H1 (cell line): ENCODE data around the gene OST4. TPM values are rescaled to one million over a fixed set of nuclear protein-coding genes. Genes with fewer than 3 reads are reported as not detected.

Experiments used
- CTBP2 ChIP-seq: IDR thresholded peaks from 2 replicates; pipeline ENCODE4 v1.7.0; 2011; ENCODE audit warnings: borderline replicate concordance, mild to moderate bottlenecking, moderate library complexity, mixed read lengths, low read length; ENCODE audit not compliant: insufficient read depth, insufficient read length
- EP300 ChIP-seq, 2 experiments: IDR thresholded peaks; 1 replicate in 1 of 2; 2 replicates in 1 of 2; pipeline ENCODE4 v1.6.1; 2011 to 2012; ENCODE audit warnings: low read depth in 2 of 2, low read length in 2 of 2, mild to moderate bottlenecking in 2 of 2, borderline replicate concordance in 1 of 2, inconsistent platforms in 1 of 2, moderate library complexity in 1 of 2
- HDAC6 ChIP-seq: IDR thresholded peaks from one replicate; pipeline ENCODE4 v1.7.1; 2012; ENCODE audit warnings: low read depth, mild to moderate bottlenecking, inconsistent platforms, low read length, moderate library complexity
- NRF1 ChIP-seq: IDR thresholded peaks from 2 replicates; pipeline ENCODE4 v1.6.1; 2011; ENCODE audit warnings: mild to moderate bottlenecking, low read depth, low read length, improper control_type of control experiment
- POLR2AphosphoS5 ChIP-seq: IDR thresholded peaks from 2 replicates; pipeline ENCODE4 v1.6.1; 2011; ENCODE audit warnings: low read depth, low read length
- RXRA ChIP-seq: IDR thresholded peaks from 2 replicates; pipeline ENCODE4 v1.6.1; 2011; ENCODE audit warnings: low read depth, mild to moderate bottlenecking, low read length, moderate library complexity; ENCODE audit not compliant: insufficient read depth
- SIN3A ChIP-seq, 2 experiments: IDR thresholded peaks in 1 of 2; conservative IDR thresholded peaks in 1 of 2; 2 replicates each; pipeline ENCODE4 v1.6.1; 2011 to 2012; ENCODE audit warnings: low read length in 2 of 2, improper control_type of control experiment in 1 of 2, low read depth in 1 of 2, mild to moderate bottlenecking in 1 of 2
- TBP ChIP-seq: IDR thresholded peaks from 2 replicates; pipeline ENCODE4 v1.6.1; 2011; ENCODE audit warnings: low read depth, low read length, improper control_type of control experiment
- polyA plus RNA-seq, 7 experiments: library from polyadenylated mRNA; depleted of rRNA in 3 of 7; stranded (reverse) in 5 of 7; unstranded in 2 of 7; fragments of >200 nt in 5 of 7; fragments of 200-250 nt in 2 of 7; gene quantifications; 1 replicate in 5 of 7; 2 replicates in 1 of 7; 4 replicates in 1 of 7; pipeline versions ENCODE4 v1.2.1 to v1.2.3, GENCODE V29; 2011 to 2013; ENCODE audit warnings: missing spikeins in 2 of 7, mixed read lengths in 2 of 7
- total RNA-seq: library from RNA; stranded (reverse); fragmentation: NEBNext Ultra II Directional; extraction: Animal tissue kit (Norgen Biotek cat#: 25700); gene quantifications from 2 replicates; pipeline ENCODE4 v1.2.1, GENCODE V29; 2021
- TF ChIP-seq, protein P1 (sequence below): fragments of 300-600 bp; sonication (generic); IDR thresholded peaks from 2 replicates; pipeline ENCODE4 v1.7.1; 2012; ENCODE audit warnings: low read length, moderate library complexity, mild to moderate bottlenecking, inconsistent platforms; ENCODE audit not compliant: insufficient replicate concordance
- TF ChIP-seq, protein P2 (sequence below): IDR thresholded peaks from 2 replicates; pipeline ENCODE4 v1.6.1; 2011; ENCODE audit warnings: low read depth, mild to moderate bottlenecking, low read length; ENCODE audit not compliant: insufficient read depth

Gene OST4
- total and polyA plus RNA-seq, 2 of the 8 experiments (the other 6 are each of a cell fraction or from before 2014, with no cell fraction given): 225 to 865 TPM

DNA sequence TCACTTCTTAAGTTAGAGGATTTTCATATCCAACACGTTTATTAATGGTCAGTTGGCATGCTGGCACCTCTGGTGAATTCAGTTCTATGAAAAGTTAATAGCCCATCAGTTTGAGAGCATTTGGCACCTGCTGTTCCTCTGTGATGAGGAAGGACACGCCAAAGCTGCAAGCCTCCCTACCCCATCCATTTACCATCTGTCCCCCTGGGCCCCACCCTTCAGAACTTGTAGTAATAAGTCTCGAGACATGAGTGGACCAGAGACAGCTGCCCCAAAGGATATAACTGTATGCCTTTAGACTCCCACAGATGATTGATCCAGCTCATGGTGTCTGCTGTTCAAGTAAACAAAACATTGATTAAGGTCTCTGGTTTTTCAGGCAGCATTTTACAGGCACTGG is 6.3 kb downstream of the OST4 start (continued):
- TF ChIP-seq, protein P1, sequence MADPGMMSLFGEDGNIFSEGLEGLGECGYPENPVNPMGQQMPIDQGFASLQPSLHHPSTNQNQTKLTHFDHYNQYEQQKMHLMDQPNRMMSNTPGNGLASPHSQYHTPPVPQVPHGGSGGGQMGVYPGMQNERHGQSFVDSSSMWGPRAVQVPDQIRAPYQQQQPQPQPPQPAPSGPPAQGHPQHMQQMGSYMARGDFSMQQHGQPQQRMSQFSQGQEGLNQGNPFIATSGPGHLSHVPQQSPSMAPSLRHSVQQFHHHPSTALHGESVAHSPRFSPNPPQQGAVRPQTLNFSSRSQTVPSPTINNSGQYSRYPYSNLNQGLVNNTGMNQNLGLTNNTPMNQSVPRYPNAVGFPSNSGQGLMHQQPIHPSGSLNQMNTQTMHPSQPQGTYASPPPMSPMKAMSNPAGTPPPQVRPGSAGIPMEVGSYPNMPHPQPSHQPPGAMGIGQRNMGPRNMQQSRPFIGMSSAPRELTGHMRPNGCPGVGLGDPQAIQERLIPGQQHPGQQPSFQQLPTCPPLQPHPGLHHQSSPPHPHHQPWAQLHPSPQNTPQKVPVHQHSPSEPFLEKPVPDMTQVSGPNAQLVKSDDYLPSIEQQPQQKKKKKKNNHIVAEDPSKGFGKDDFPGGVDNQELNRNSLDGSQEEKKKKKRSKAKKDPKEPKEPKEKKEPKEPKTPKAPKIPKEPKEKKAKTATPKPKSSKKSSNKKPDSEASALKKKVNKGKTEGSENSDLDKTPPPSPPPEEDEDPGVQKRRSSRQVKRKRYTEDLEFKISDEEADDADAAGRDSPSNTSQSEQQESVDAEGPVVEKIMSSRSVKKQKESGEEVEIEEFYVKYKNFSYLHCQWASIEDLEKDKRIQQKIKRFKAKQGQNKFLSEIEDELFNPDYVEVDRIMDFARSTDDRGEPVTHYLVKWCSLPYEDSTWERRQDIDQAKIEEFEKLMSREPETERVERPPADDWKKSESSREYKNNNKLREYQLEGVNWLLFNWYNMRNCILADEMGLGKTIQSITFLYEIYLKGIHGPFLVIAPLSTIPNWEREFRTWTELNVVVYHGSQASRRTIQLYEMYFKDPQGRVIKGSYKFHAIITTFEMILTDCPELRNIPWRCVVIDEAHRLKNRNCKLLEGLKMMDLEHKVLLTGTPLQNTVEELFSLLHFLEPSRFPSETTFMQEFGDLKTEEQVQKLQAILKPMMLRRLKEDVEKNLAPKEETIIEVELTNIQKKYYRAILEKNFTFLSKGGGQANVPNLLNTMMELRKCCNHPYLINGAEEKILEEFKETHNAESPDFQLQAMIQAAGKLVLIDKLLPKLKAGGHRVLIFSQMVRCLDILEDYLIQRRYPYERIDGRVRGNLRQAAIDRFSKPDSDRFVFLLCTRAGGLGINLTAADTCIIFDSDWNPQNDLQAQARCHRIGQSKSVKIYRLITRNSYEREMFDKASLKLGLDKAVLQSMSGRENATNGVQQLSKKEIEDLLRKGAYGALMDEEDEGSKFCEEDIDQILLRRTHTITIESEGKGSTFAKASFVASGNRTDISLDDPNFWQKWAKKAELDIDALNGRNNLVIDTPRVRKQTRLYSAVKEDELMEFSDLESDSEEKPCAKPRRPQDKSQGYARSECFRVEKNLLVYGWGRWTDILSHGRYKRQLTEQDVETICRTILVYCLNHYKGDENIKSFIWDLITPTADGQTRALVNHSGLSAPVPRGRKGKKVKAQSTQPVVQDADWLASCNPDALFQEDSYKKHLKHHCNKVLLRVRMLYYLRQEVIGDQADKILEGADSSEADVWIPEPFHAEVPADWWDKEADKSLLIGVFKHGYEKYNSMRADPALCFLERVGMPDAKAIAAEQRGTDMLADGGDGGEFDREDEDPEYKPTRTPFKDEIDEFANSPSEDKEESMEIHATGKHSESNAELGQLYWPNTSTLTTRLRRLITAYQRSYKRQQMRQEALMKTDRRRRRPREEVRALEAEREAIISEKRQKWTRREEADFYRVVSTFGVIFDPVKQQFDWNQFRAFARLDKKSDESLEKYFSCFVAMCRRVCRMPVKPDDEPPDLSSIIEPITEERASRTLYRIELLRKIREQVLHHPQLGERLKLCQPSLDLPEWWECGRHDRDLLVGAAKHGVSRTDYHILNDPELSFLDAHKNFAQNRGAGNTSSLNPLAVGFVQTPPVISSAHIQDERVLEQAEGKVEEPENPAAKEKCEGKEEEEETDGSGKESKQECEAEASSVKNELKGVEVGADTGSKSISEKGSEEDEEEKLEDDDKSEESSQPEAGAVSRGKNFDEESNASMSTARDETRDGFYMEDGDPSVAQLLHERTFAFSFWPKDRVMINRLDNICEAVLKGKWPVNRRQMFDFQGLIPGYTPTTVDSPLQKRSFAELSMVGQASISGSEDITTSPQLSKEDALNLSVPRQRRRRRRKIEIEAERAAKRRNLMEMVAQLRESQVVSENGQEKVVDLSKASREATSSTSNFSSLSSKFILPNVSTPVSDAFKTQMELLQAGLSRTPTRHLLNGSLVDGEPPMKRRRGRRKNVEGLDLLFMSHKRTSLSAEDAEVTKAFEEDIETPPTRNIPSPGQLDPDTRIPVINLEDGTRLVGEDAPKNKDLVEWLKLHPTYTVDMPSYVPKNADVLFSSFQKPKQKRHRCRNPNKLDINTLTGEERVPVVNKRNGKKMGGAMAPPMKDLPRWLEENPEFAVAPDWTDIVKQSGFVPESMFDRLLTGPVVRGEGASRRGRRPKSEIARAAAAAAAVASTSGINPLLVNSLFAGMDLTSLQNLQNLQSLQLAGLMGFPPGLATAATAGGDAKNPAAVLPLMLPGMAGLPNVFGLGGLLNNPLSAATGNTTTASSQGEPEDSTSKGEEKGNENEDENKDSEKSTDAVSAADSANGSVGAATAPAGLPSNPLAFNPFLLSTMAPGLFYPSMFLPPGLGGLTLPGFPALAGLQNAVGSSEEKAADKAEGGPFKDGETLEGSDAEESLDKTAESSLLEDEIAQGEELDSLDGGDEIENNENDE: no peak
- no peak for TF ChIP-seq CTBP2
- TF ChIP-seq SIN3A (conservative IDR thresholded peaks at IDR 0.05 in 1 of 2, IDR thresholded peaks at IDR 0.05 in 1 of 2; ENCODE audit: low read depth in 1 of 2, low read length in 2 of 2): no peak
- no peak for TF ChIP-seq EP300 (IDR thresholded peaks at IDR 0.05; ENCODE audit: borderline replicate concordance in 1 of 2, low read depth in 2 of 2, low read length in 2 of 2)
- no peak for TF ChIP-seq NRF1
- no peak for TF ChIP-seq HDAC6
- no peak for TF ChIP-seq RXRA
- no peak for TF ChIP-seq TBP
- TF ChIP-seq, protein P2, sequence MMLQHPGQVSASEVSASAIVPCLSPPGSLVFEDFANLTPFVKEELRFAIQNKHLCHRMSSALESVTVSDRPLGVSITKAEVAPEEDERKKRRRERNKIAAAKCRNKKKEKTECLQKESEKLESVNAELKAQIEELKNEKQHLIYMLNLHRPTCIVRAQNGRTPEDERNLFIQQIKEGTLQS: no peak
- TF ChIP-seq POLR2AphosphoS5: no peak
